H7 (cell line): ENCODE results near the gene CDKN2A. TPM values are rescaled to one million over a fixed set of nuclear protein-coding genes. Genes with fewer than 3 reads are reported as not detected.
A peak's percentile ranks its signal among the peaks of the same experiment; 100 is the strongest.
"Not testable (repeated sequence)": the region's sequence is repeated elsewhere in the genome, so short reads cannot be mapped to it uniquely, and the experiment has no call there.

Experiments used
- DNase-seq: peaks from one replicate; pipeline ENCODE4 v3.0.0; 2012
- H3K27me3 ChIP-seq: 2 replicates; pipeline ENCODE4 v1.6.0; 2011; ENCODE audit warnings: mild to moderate bottlenecking, low read length; ENCODE audit not compliant: control insufficient read depth, insufficient read depth
- H3K36me3 ChIP-seq: replicated peaks from 2 replicates; pipeline ENCODE4 v1.5.1; 2011; ENCODE audit warnings: low read length; ENCODE audit not compliant: control insufficient read depth, insufficient read depth
- H3K4me3 ChIP-seq: 2 replicates; pipeline ENCODE4 v1.5.1; 2011; ENCODE audit warnings: low read depth, mild to moderate bottlenecking, control low read depth, low read length, moderate library complexity; ENCODE audit not compliant: insufficient read depth
- total RNA-seq: library from RNA; depleted of rRNA; stranded (reverse); fragments of >200 nt; shearing (Covaris generic); gene quantifications from 2 replicates; pipeline ENCODE4 v1.2.3, GENCODE V29; 2014

Gene CDKN2A
- total RNA-seq, 1 experiment from 2014 or later: not detected

DNA sequence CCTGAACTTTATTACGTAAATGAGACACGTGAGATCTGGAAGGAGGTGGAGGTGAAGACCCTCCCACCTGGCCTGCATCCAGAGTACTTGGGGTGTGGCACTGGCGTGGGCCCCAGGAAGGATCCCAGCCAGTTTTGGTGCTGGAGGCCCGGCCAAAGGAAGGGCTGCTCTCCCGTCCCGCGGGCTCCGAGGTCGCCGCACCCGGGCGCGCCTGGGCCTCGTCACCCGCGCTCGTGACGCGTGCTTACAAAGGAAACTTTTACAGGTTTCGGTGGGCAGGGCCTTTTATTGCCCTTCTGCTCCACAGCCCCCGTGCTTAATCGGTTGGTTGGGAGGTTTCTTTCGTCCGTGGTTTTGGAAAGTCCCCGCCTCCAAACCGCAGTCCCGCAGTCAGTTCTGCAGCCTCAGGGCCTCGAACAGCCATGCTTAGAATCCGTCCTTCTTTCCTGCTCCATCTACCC lies 29.2 kb downstream of the CDKN2A start:
- Histone ChIP-seq H3K36me3 (no peaks in the 10 kb centered on the region), H3K27me3 (peaks cover 67% of the 10 kb centered on the region), H3K4me3 (peak overlapping the region; percentile 28)
- DNase-seq: peak; percentile 70

DNA sequence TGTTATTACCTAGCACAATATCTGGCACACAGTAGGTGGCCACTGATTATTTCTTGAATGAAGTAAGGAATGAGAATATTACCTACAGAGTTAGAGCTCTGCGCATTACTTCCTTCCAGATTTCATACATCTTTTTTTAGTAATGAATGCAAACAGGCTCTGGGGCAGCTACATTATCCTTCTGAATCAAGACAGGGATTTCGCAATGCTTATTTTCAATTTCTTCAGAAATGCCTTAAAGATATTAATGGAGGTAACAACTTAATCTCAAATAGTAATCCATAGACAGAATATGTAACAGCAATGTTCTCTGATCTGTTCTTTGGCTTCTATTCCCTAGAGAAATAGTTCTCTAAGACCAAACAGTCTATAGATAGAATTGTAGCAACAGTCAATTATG lies 32.6 kb downstream of the CDKN2A start:
- no peaks in the 10 kb centered on the region for H3K36me3 ChIP-seq

DNA sequence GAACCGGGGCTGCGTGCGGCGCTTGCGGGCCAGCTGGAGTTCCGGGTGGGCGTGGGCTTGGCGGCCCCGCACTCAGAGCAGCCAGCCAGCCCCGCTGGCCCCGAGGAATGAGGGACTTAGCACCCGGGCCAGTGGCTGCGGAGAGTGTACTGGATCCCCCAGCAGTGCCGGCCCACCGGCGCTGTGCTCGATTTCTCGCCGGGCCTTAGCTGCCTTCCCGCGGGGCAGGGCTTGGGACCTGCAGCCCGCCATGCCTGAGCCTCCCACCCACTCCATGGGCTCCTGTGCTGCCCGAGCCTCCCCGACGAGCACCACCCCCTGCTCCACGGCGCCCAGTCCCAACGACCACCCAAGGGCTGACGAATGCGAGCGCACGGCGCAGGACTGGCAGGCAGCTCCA lies 34.9 kb downstream of the CDKN2A start:
- DNase-seq, H3K36me3 ChIP-seq: not testable (repeated sequence)
- peak overlapping the region; percentile 2; the same call in 1 of the 2 replicates for H3K4me3 ChIP-seq
- peaks cover 15% of the 10 kb centered on the region for H3K27me3 ChIP-seq

More for the DNA sequence above, 32.6 kb downstream of the CDKN2A start:
- peaks cover 38% of the 10 kb centered on the region for H3K27me3 ChIP-seq
- H3K4me3 ChIP-seq: no peak overlapping the region
- no peak for DNase-seq

DNA sequence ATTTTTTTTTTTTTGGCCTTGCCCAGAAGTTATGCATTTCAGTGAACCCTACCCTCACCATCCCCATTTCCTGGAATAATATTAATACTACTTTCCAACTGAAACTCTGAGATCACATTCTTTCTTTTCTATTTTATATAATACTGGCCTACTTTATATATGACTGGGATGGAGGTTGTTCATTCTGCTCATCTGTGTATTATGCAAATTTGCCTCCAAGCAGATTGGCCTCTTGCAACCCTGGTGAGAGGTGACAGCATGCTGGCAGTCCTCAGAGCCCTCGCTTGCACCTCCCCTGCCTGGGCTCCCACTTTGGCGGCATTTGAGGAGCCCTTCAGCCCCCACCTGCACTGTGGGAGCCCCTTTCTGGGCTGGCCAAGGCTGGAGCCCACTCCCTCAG lies 35.4 kb downstream of the CDKN2A start:
- no peaks in the 10 kb centered on the region for H3K36me3 ChIP-seq
- no peak overlapping the region for H3K4me3 ChIP-seq
- no peak for DNase-seq

DNA sequence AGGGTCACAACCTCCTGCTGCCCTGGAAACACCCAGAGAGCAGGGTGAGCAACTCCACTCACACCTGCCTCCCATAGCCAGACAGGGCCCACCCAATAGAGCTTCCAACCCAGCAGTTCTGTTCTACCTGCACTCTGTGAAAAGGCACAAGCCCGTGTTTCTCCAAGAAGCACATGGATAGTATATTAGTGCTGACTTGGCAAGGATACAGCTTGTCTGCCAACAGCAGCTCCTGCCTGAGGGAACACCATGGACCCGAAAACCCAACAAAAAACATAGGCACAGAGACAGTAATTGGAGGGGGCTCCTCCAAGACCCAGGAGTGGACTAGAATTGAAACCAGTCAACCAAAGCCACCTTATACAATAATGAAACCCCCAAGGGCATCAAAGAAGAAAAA lies 48.6 kb downstream of the CDKN2A start:
- Histone ChIP-seq H3K4me3 (no peak overlapping the region), H3K36me3 (no peaks in the 10 kb centered on the region), H3K27me3 (no peaks in the 10 kb centered on the region; the same call in none of the 2 replicates)
- DNase-seq: no peak

More for the DNA sequence above, 35.4 kb downstream of the CDKN2A start:
- peaks cover 11% of the 10 kb centered on the region for H3K27me3 ChIP-seq

DNA sequence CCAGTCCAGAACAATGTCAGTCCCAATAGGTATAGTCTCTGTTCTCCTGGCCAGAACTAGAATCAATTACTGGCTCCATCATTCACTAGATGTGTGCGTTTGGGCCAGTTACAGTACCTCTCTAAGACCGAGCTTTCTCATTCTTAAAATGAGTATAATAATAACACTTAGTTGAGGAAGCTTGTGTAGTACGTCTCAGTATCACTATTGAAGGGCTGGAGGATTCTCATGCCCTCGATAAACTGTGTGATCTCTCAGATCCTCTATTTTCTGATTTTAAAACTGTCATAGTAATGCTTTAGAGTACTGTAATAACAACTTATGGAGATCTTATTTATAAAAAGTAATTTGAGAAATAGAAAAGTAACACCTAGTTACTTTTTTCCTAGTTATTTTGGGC lies 50.7 kb downstream of the CDKN2A start:
- DNase-seq: no peak
- Histone ChIP-seq H3K36me3 (no peaks in the 10 kb centered on the region), H3K27me3 (no peaks in the 10 kb centered on the region; the same call in none of the 2 replicates), H3K4me3 (no peak overlapping the region)

DNA sequence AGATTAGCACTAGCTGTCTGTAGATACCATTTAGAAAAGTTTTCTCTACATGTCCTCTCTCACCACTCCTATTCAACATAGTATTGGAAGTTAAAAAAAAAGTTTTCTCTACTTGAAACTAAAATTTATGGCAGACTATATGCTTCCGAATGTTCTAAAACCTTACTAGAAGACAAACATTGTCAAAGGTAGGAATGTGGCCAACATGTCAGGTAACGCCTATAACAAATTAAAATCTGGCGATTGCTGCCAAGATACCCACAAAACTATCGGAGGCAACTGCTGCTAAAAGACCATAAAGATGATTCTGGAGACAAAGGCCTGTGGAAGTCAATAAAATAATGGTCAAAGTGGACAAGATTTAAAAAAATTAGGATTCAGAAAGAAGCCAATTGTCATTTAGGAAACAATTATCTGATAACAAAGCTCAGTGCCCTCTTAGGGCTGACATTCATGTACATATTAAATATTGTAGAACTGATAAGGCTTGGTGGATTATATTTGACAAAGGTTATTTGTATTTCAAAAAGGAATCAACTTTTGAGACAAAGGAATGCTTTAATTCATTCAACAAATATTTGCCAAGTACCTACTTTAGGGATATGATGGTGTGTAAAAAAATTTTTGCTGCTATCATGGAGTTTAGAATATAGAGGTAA lies 52.7 kb downstream of the CDKN2A start:
- no peaks in the 10 kb centered on the region for H3K36me3 ChIP-seq
- no peak for DNase-seq

DNA sequence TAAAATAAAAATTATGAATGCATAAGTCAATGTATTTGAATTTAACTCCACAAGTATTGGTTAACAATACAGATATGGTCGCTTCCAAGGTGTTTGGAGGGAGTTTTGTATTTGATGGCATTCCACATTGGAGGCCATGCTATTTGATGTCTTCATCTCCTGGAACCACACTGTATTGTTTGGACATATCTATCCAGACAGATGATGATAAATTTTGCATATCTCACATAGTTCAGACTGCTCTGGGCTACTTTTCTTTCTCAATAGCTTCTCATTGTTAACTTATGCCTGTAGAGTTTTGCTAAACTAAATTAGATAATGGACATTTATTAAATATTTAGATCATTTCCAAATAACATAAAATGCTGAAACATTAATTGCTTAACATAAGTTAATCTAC lies 58.0 kb downstream of the CDKN2A start:
- no peak for DNase-seq
- H3K27me3 ChIP-seq: no peaks in the 10 kb centered on the region; the same call in 1 of the 2 replicates

More for the DNA sequence above, 52.7 kb downstream of the CDKN2A start:
- Histone ChIP-seq H3K4me3 (no peak overlapping the region), H3K27me3 (no peaks in the 10 kb centered on the region; the same call in none of the 2 replicates)

DNA sequence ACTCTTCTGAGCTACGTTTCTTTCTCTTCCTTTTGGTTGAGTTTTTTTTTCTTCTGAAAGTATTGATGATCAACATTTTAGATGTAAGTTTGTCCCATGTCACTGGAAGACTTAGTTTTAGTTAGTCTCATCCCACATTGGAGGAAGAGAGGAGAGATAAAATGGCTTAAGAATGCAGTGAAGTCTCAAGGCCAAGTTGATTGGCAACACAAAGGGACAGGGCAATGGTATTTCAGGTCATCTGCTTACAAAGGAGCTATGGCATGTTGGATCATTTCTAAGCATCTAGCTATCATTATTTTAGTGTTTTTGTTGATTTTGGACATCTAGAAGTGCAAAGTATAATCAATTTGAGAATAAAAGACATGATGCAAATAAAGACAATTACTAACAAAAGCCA lies 58.6 kb downstream of the CDKN2A start:
- DNase-seq: no peak
- Histone ChIP-seq H3K4me3 (no peak overlapping the region), H3K36me3 (no peaks in the 10 kb centered on the region)

More for the DNA sequence above, 58.0 kb downstream of the CDKN2A start:
- H3K36me3 ChIP-seq: no peaks in the 10 kb centered on the region
- no peak overlapping the region for H3K4me3 ChIP-seq

DNA sequence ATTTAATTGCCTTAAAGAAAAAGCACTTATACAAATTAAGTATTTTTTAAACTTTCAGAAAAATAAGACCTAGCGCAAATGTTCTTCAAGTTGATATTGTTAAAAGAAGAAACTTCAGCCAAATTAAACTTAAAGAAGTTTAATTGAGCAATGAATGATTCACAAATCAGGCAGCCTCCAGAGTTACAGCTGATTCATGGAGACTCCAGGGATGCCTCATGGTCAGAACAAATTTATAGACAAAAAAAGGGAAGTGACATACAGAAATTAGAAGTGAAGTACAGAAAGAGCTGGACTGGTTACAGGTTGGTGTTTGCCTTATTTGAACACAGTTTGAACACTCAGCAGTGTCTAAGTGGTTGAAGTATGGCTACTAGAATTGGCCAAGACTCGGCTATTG lies 60.3 kb downstream of the CDKN2A start:
- Histone ChIP-seq H3K27me3 (no peaks in the 10 kb centered on the region), H3K36me3 (no peaks in the 10 kb centered on the region), H3K4me3 (no peak overlapping the region)
- no peak for DNase-seq

More for the DNA sequence above, 58.6 kb downstream of the CDKN2A start:
- no peaks in the 10 kb centered on the region for H3K27me3 ChIP-seq

DNA sequence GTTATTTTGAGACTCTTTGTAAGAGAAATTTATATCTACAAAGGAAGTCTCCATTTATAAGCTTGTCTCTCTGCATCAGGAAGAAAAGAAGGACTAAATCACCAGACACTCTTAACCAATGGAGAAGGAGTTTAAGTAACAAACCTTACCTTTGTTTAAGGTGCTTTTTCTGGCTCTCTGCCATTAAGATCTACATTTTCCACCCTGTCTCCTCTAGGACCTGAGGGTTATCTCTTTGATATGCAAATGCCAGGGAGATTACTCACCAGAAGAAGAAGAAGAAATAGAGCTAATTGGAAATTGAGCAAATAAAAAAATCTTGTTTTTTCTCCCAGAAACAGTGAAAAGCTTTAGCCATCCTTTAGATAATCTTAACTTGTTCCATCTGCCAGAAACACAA lies 60.9 kb downstream of the CDKN2A start:
- DNase-seq: no peak
- H3K27me3 ChIP-seq: no peaks in the 10 kb centered on the region
- no peaks in the 10 kb centered on the region for H3K36me3 ChIP-seq
- H3K4me3 ChIP-seq: no peak overlapping the region

DNA sequence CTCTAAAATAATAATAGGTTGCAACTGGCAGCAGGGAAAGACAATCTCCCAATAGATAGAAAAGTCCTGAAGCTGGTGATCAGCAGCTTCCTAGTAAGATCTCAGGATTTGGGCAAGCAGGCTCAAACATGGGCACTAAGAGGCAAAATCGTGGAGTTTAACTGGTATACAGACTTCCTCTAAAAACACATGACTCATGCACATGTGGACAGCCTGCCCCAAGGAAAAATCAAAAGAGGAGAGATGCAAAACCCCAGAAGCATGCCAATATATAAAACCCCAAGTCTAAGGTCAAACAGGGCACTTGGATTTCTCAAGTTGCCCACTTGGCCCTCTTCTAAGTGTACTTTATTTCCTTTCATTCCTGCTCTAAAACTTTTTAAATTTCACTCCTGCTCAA lies 62.8 kb downstream of the CDKN2A start:
- H3K4me3 ChIP-seq: no peak overlapping the region
- H3K36me3 ChIP-seq: no peaks in the 10 kb centered on the region
- no peaks in the 10 kb centered on the region for H3K27me3 ChIP-seq
- DNase-seq: no peak

DNA sequence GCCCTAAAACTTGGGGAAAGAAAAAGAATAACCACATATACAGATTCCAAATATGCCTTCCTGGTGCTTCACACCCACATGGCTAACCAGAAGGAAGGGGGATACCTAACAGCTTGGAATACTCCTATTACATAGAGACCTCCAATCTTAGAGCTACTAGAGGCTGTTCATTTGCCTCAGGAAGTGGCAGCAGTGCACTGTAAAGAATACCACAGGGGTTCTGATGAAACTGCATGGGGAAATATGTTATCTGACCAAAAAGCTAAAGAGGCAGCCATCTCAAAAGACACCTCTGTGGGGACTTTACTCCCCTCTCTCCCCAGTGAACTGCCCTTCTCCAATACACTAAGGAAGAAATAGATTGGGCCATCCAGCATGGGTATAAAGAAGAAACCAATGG lies 66.4 kb downstream of the CDKN2A start:
- no peaks in the 10 kb centered on the region for H3K36me3 ChIP-seq
- no peak for DNase-seq
- no peaks in the 10 kb centered on the region for H3K27me3 ChIP-seq
- no peak overlapping the region for H3K4me3 ChIP-seq

DNA sequence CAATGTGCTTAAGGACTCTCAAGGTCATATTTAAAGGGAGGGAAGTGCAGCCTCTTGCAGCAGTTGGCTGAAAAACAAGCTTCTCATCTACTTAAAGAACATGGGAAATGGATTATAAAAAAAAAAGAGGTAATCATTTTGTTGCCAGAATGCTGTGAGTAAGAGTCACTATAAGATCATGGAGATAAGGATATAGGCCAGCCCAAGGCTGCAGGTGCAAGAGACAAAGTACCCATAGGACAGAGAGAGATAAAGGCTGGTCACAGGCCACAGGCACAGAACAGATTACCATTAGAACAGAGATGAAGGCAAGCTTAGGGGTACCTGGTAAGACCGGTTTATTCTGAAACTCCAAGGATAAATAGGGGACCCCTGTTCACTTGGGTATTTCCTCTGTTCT lies 70.5 kb downstream of the CDKN2A start:
- no peaks in the 10 kb centered on the region for H3K27me3 ChIP-seq
- no peak for DNase-seq
- no peak overlapping the region for H3K4me3 ChIP-seq
- no peaks in the 10 kb centered on the region for H3K36me3 ChIP-seq

DNA sequence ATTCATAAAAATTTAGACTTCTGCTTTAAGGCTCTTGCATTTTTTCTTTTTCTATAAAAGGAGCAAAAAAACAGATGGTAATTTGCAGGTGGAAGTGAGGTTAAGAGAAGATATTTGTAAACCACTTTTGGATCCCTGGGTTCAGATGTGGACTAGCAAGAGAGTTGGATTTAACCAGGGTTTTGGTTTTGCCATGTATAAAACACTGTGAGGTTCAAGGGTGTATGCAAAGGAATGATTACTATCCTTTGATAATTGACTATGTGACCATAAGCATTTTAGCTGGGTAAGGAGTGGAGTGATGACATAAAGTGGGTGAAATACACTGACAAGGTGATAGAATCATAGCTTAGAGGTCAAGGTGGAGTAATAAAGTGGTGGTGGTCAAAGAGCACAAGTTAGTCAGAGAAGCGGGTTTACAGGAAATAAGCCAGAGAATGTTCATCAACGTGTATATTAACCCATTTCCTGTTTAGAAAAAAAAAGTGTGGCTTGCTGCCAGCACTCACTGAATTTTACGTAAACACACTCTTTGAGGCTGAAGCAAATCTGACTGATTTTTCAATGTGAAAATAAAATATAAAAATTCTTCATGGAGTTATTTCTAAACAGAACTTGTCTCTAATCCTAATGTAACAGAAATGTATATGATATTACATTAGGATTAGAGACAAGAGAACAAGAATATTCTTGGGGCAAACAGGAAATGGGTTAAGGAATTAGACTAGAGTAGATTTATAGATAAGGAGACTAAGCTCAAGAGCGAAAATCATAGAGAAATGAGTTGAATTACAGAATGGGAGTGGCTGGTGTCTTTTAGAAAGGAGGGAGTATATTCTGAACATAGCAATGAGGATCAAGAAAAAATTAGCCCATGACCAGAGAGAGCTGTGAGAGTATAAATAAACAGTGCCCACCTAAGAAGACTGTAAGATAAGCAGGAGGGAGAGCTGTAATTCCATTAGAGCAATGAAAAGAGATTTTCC lies 74.5 kb downstream of the CDKN2A start:
- H3K4me3 ChIP-seq: no peak overlapping the region
- no peaks in the 10 kb centered on the region for H3K27me3 ChIP-seq
- no peak for DNase-seq
- H3K36me3 ChIP-seq: no peaks in the 10 kb centered on the region
